Inflammatory macrophage (primary cell): ENCODE results near the gene FAM187B.
A peak's percentile ranks its signal among the peaks of the same experiment; 100 is the strongest.
"Not testable (repeated sequence)": the region's sequence is repeated elsewhere in the genome, so short reads cannot be mapped to it uniquely, and the experiment has no call there.

ENCODE experiments used
- DNase-seq, 2 donors: peaks; one replicate each; pipeline ENCODE4 v3.0.0-alpha.2; 2020 to 2022

FAM187B gene

GRCh38 chr19:35262101-35262761 lies 33.7 kb upstream of the FAM187B start:
- DNase-seq = no peak

GRCh38 chr19:35261356-35262100 lies 33.0 kb upstream of the FAM187B start:
- DNase-seq = no peak

- DNase-seq = no peak
Observed at GRCh38 chr19:35260694-35261304, 32.3 kb upstream of the FAM187B start.

DNA sequence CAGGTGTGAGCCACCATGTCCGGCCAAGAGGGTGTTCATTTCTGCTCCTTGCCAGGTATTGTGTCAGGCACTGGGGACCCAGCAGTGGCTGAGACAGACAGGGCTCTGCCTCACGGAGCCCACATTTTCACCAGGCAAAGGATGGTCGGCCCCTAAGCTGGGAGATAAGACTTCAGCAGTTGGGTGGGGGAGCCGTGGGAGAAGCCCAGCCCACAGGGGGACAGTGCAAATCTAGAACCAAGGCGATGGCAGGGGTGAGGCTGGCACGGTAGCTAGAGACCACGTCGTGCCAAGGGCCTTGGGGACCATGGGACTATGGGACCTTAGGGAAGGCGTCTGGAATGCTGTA lies 28.5 kb upstream of the FAM187B start:
- no peak for DNase-seq

- DNase-seq = no peak
Observed at GRCh38 chr19:35256566-35256965, 28.0 kb upstream of the FAM187B start.

GRCh38 chr19:35254341-35255297 lies 26.1 kb upstream of the FAM187B start:
- no peak for DNase-seq

DNA sequence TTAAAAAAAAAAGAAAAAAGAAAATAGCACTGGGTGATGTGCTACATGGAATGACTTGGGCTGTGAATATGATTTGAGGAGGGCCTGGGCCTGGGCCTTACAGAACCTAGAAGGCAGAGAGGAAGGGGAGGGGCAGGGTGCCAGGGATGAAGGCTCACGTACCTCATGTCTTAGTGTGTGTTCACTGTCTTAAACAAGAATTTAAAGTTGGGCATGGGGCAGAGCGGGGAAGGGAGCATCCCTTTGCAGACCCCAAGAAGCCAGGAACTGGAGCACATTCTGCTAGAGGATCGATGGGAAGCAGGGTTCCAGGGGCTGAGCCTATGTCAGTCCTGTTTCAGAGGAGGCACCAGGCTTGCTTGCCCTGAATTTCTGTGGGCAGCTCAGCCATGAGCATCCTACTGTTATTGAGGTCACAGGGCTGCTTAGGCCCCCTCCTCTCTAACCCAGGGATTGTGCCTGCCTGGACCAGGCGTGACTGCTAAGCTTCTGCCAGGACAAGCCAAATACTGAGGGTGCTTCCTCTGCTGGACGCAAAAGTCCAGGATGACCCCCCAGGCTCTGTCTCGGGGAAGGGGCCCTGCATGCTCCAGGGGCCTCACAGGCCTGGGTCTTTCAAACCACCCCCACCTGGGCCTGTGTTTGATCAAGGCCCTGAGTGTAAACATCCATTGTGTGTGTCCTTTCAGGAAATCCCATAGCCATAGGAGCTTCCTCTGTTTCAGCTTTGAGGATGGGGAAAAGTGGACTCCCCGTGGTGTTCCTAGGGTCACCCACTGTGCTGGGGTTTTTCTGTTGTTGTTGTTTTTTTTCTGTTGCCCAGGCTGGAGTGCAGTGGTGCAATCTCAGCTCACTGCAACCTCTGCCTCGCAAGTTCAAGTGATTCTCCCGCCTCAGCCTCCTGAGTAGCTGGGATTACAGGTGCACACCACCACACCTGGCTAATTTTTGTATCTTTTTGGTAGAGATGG lies 25.1 kb upstream of the FAM187B start:
- no peak for DNase-seq

DNA sequence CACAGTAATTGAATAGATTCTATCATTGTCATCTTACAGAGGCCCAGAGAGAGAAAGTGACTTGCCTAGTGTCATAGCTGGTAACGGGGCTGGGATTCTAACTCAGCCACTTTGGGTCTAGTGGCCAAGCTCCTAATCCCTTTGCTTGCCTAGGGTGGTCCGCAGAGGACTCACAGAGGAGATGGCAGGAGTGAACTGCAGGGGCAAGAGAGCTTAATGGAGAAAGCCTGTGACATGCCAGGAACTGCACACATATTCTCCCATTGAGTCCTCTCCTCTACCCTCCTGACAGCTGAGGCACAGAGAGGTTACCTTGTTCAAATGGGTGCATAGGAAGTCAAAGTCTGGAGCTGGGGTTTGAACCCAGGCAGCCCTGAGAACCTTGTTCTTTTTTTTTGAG lies 22.9 kb upstream of the FAM187B start:
- DNase-seq = no peak

DNA sequence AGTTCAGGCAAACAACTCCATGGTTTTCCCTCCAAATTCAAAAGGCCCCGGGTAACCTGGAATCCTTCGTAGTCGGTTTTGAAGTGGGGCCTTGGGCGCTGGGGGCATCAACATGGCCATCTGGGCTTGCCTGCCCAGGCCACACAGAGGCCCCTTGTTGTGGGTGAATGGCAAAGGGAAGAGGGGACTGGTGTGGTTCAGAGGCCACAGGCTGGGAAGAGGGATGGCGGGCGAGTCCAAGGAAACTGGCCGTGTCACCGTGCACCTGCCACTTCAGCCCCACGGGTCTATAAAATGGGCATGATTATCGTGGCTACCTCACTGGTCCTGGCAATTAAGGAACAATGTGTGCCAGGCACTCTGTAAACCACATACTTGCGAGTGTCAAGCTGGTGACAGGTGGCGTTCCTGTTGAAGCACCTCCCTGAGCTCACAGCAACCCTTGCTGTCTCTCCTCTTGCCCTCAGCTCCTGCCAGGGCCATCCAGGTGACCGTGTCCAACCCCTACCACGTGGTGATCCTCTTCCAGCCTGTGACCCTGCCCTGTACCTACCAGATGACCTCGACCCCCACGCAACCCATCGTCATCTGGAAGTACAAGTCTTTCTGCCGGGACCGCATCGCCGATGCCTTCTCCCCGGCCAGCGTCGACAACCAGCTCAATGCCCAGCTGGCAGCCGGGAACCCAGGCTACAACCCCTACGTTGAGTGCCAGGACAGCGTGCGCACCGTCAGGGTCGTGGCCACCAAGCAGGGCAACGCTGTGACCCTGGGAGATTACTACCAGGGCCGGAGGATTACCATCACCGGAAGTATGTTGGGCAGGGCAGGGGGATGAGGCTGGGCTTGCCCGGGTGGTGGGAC lies 21.5 kb upstream of the FAM187B start:
- no peak for DNase-seq

DNA sequence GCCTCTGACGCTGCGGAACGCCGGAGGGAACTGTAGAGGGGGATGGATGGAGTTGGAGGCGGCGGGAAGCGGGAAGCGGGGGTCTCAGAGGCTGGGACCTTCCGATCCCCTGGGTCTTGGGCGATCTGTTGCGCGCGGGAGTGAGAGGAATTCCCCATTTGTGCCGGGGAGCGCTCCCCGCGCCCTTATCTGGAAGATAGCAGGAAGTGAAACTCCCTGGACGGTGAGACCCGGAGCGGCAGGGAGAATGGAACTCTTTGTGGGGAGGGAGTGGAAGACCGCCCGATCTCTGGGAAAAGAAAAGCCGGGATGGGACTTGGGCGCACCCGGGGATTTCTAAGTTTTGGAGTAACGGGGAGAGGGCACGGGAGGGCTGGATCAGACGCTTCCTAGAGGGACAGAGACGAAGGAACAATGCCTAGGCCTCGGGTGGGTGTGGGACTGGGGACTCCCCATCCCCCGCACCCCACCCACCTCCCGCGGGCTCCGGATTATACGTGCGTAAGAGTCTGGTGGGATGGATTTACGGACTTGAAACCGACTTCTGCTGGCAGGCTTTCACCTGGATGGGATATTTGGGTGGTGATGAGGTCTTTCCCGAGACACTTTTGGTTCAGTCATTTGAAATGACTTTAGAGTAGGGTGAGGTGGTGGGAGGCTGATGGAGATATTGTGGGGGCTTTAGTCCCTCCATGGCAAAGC lies 20.8 kb upstream of the FAM187B start:
- DNase-seq = peak; percentile 2 to 35

- peak in 1 of 2 donors; percentile 3 for DNase-seq
Observed at GRCh38 chr19:35248310-35249145, 20.0 kb upstream of the FAM187B start, which contains the start of gene LSR. LSR (plus strand) TSS chr19:35249002; CDS start chr19:35249023, 21 bp downstream.

DNA sequence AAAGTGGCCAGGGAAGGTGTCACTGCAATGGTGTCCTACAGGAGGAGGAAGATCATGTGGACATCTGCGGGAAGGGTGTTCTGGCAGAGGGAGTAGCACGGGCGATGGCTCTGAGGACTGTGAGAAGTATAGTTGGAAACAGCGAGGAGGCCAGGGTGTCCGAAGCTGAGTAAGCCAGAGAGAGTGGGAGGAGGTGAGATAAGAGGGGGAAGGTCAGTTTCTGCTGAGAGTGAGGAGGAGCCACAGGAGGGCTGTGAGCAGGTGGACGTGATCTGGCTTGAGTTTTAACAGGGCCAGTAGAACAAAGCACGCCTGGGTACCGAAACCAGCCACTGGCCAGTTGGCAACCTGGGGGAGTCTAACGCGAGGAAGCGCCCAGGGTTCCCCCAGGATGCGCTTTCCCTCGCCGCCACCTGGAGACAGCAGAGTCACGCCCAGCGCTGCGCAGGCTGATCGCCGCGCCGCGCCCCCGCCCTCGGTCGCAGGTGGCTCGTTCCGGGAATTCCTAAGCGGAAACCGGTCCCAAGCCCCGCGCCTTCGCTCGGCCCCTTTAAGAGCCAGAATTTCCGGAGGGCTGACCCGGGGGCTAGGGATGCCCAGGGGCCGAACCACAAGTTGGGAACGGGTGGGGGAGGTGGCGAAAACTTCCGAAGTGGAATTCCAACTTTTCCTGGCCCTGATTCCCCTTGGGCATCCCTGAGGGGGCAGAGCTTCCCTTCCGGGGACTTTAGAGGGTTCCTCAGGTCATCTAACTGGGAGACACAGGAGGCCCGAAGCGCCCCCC lies 19.2 kb upstream of the FAM187B start:
- peak; percentile 2 to 36 for DNase-seq

- peak in 1 of 2 donors; percentile 3 for DNase-seq
Observed at GRCh38 chr19:35246466-35247092, 18.0 kb upstream of the FAM187B start.

GRCh38 chr19:35241417-35241816 lies 12.9 kb upstream of the FAM187B start:
- peak in 1 of 2 donors; percentile 2 for DNase-seq

DNA sequence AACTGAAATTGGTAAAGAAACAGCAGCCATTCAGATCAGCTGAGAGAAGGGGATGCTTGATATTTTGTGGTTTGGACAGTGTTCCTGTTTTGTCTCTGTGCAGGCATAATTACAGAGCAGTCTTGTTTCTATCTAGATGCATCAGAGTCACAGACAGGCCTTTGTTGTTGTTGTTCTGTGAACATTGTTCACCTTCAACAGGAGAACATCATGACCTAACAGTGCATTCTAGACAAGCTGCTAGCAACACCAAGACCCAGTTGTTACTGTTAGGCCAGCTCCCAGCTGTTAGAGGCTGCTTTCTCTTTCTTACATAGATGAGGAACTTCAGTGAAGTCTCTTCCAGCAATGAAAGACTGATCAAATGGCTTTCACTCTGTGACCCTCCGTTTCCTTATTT lies 11.8 kb upstream of the FAM187B start:
- peak; percentile 51 to 70 for DNase-seq

- not testable (repeated sequence) for DNase-seq
Observed at GRCh38 chr19:35239597-35239996, 11.1 kb upstream of the FAM187B start.

DNA sequence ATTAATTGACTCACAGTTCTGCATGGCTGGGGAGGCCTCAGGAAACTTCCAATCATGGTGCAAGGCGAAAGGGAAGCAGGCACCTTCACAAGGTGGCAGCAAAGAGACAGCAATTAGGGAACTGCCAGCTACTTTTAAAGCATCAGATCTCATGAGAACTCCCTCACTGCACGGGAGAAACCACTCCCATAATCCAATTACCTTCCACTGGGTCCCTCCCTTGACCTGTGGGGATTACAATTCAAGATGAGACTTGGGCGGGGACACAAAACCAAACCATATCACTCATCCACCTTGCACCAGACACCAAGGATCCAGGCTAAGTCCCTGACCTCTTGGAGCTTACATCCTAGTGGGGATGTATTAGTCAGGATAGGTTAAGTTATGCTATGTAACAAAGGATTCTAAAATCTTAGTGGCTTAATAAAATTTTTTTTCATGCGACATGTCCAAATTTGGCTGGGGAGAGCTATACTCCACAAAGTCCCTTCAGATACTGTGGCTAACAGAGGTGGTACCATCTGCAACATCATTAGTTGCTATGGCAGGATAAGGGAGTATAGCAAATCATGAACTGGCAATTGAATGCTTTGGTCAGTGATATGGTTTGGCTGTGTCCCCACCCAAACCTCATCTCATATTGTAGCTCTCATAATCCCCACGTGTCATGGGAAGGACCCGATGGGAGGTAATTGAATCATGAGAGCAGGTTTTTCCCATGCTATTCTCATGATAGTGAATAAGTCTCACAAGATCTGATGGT lies 8.3 kb upstream of the FAM187B start:
- no peak for DNase-seq
